SK-N-SH (cell line): ENCODE results near the gene SYT13.

Experiments used
- ELF1 ChIP-seq: IDR thresholded peaks from 2 replicates; pipeline ENCODE4 v1.4.0; 2012
- EP300 ChIP-seq, 2 experiments: IDR thresholded peaks; 2 replicates each; pipeline versions ENCODE4 v1.4.0 to v1.6.1; 2012; ENCODE audit warnings: borderline replicate concordance in 1 of 2, low read depth in 1 of 2, low read length in 1 of 2
- FOSL2 ChIP-seq: IDR thresholded peaks from 2 replicates; pipeline ENCODE4 v1.4.0; 2012; ENCODE audit warnings: low read depth, mild to moderate bottlenecking, moderate library complexity, borderline replicate concordance
- JUND ChIP-seq: IDR thresholded peaks from 2 replicates; pipeline ENCODE4 v1.4.0; 2012
- POLR2AphosphoS5 ChIP-seq: IDR thresholded peaks from 2 replicates; pipeline ENCODE4 v1.6.1; 2012; ENCODE audit warnings: low read depth, low read length
- RCOR1 ChIP-seq: fragments of 150-350 bp; IDR thresholded peaks from 2 replicates; pipeline ENCODE4 v1.6.1; 2017; ENCODE audit warnings: antibody characterized with exemption, low read length
- RFX5 ChIP-seq: IDR thresholded peaks from 2 replicates; pipeline ENCODE4 v1.6.1; 2012; ENCODE audit warnings: mild to moderate bottlenecking, improper control_type of control experiment, low read length
- SIN3A ChIP-seq: IDR thresholded peaks from 2 replicates; pipeline ENCODE4 v1.6.1; 2012; ENCODE audit warnings: low read depth, mild to moderate bottlenecking, low read length, moderate library complexity, borderline replicate concordance
- SMC3 ChIP-seq: IDR thresholded peaks from 2 replicates; pipeline ENCODE4 v1.6.1; 2012; ENCODE audit warnings: low read depth, low read length, improper control_type of control experiment
- TAF1 ChIP-seq: IDR thresholded peaks from 2 replicates; pipeline ENCODE4 v1.6.1; 2012; ENCODE audit warnings: low read depth, mild to moderate bottlenecking, low read length, moderate library complexity, borderline replicate concordance
- TCF12 ChIP-seq: IDR thresholded peaks from 2 replicates; pipeline ENCODE4 v1.4.0; 2012
- YY1 ChIP-seq: IDR thresholded peaks from 2 replicates; pipeline ENCODE4 v1.4.0; 2012; ENCODE audit warnings: low read depth, mild to moderate bottlenecking
- TF ChIP-seq, protein P1 (sequence below): fragments of 200-600 bp; sonication (generic); IDR thresholded peaks from 2 replicates; pipeline ENCODE4 v1.6.1; 2017; ENCODE audit warnings: antibody characterized with exemption, mild to moderate bottlenecking, moderate library complexity
- TF ChIP-seq, protein P2 (sequence below): IDR thresholded peaks from 2 replicates; pipeline ENCODE4 v1.4.0; 2012; ENCODE audit warnings: low read depth, borderline replicate concordance

DNA sequence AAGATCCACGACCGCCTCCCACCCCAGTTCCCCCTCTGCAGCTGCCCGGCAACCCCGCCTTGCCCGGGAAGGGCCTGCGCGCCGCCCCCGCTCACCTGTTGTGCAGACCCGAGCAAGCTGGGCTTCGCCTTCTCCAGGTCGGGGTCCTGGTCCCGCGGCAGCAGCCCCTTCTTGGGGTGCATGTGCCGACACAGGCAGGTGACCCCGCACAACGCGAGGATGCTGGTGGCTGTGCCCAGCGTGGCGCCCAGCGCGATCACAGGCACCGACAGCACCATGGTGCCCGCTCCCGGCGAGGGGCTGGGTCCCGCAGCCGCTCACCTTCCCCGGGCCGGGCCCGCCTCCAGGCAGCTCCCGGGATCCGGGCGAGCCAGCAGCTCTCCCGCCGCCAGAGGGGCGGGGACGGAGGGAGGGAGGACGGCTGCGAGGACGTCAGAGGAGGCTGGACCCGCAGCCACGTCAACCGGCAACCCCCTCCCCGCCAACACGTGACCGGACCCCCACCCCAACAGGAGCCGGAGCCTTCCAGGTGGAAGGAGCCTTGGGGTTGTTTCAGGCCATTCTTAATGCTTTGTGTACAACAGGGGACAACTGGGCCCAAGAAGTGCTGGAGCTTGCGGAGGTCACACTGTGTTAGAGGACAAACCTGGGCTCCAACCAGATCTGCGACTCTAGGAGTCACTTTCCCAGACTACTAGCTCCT, at the start of gene SYT13:
- TF ChIP-seq SIN3A, result no peak
- TF ChIP-seq FOSL2, result no peak
- TF ChIP-seq, protein P1, sequence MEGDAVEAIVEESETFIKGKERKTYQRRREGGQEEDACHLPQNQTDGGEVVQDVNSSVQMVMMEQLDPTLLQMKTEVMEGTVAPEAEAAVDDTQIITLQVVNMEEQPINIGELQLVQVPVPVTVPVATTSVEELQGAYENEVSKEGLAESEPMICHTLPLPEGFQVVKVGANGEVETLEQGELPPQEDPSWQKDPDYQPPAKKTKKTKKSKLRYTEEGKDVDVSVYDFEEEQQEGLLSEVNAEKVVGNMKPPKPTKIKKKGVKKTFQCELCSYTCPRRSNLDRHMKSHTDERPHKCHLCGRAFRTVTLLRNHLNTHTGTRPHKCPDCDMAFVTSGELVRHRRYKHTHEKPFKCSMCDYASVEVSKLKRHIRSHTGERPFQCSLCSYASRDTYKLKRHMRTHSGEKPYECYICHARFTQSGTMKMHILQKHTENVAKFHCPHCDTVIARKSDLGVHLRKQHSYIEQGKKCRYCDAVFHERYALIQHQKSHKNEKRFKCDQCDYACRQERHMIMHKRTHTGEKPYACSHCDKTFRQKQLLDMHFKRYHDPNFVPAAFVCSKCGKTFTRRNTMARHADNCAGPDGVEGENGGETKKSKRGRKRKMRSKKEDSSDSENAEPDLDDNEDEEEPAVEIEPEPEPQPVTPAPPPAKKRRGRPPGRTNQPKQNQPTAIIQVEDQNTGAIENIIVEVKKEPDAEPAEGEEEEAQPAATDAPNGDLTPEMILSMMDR, result no peak
- TF ChIP-seq SMC3, result no peak
- TF ChIP-seq, protein P2, sequence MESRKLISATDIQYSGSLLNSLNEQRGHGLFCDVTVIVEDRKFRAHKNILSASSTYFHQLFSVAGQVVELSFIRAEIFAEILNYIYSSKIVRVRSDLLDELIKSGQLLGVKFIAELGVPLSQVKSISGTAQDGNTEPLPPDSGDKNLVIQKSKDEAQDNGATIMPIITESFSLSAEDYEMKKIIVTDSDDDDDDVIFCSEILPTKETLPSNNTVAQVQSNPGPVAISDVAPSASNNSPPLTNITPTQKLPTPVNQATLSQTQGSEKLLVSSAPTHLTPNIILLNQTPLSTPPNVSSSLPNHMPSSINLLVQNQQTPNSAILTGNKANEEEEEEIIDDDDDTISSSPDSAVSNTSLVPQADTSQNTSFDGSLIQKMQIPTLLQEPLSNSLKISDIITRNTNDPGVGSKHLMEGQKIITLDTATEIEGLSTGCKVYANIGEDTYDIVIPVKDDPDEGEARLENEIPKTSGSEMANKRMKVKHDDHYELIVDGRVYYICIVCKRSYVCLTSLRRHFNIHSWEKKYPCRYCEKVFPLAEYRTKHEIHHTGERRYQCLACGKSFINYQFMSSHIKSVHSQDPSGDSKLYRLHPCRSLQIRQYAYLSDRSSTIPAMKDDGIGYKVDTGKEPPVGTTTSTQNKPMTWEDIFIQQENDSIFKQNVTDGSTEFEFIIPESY, result no peak
- TF ChIP-seq EP300 (IDR thresholded peaks at IDR 0.05; ENCODE audit: borderline replicate concordance in 1 of 2, low read depth in 1 of 2, low read length in 1 of 2), result no peak
- TF ChIP-seq ELF1, result no peak
- TF ChIP-seq TCF12, result no peak
- no peak for TF ChIP-seq JUND
- TF ChIP-seq POLR2AphosphoS5, result no peak
- no peak for TF ChIP-seq YY1
- no peak for TF ChIP-seq RCOR1
- TF ChIP-seq TAF1, result no peak
- TF ChIP-seq RFX5, result no peak
